Measurements from ENCODE around the gene GDI2. TPM values are rescaled to one million over a fixed set of nuclear protein-coding genes. Genes with fewer than 3 reads are reported as not detected.

The GDI2 gene
- total RNA-seq, 1 donor from 2014 or later, result 101 TPM

- DNase-seq (no peak), ATAC-seq (ENCODE audit: poor library complexity) (no peak)
- intact Hi-C loops (cut with DNase I), result no loop called here
These were observed 93.7 kb downstream of the GDI2 start for GRCh38 chr10:5719546-5719945.

Other genes with a start within 250 kb of the GDI2 start
- 15.2 TPM for gene ASB13, start 146.8 kb downstream of the GDI2 start, total RNA-seq
- 35.8 TPM for gene TASOR2, start 128.6 kb downstream of the GDI2 start, total RNA-seq
- gene ANKRD16, start 76.5 kb upstream of the GDI2 start, total RNA-seq, result 2.4 TPM
- gene FBH1, start 76.8 kb upstream of the GDI2 start, total RNA-seq, result 83.0 TPM
- 8.2 TPM for gene IL15RA, start 164.1 kb upstream of the GDI2 start, total RNA-seq
- 2.3 TPM for gene IL2RA, start 248.9 kb upstream of the GDI2 start, total RNA-seq

Measured in Right ventricle myocardium superior (tissue), 1 donor.